Activated T-cell treated with anti-CD3 and anti-CD28 coated beads for 48 hours (primary cell): ENCODE results near the gene SEPHS2.

Experiments
- DNase-seq: peaks from one replicate; pipeline ENCODE4 v3.0.0-alpha.2; 2020; ENCODE audit warnings: low read depth

The SEPHS2 gene

DNA sequence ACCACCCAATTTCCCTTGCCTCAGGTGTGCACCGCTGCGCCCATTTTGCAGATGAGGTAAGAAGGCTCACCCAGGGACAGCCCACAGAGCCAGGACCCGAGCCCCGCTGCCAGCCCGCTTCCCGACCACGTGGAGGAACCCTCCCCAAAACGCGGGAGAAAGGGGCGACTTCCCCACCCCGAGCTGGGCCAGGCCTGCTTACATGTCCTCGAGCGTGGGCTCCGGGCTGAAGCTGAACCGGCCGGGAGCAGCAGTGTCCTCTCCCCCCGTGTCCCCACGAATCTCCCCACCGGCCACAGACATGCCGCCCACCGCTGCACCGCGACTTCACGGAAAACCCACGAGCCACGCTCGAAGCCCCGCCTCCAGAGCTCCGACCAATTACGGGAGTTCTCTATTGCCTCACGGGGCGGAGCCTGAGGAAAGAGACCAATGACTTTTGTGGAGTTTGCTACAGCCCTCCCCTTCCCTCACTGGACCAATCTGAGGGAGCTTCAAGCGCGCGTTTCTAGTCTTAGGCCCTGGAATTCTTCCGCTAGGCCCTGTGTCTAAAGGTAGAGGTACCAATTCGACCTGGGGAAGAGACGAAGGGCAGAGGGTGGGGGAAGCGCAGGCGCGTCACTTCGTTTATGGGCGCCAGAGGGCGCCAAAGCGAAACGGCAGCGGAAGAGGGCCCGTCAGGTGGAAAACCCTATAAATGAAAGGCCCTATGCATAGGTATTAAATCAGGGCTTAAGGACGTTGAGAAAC is 15.8 kb downstream of the SEPHS2 start, which contains the start of gene DCTPP1:
Gene DCTPP1 (minus strand): TSS at position 353 of the 750 bp plus-strand sequence. CDS start 50 bp downstream, at position 303.
- DNase-seq, result peak; percentile 93

DNA sequence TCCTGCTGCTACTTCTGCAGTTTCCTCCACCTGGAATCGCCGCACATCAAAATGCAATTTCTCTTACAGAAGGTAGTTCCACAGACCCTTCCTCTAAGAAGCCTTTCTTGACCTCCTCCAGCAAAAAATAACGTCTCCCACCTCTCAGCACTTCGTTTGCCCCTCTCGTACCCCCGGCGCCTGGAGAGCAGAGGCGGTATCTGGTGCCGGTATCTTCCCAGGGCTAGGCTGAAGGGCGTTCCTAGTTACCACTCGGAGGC is 16.3 kb downstream of the SEPHS2 start:
- no peak for DNase-seq

DNA sequence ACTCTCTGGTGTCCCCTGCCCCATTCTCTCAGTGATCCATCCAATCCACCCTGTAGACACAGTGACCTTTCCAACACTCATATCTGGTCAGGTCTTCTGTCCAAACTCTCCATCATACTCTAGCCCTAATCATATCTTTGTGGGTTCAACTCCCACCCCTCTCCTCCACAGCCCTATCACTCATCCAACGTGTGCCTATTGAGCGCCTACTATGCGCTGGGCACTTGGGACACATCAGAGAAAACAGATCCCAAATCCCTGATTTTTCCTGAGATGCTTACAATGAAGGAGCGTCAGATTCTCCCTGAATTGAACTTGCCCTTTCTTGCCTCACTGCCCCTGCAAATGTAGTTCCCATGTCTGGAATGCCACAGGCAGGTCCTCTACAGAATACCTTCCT is 17.6 kb downstream of the SEPHS2 start:
- DNase-seq, result no peak

DNA sequence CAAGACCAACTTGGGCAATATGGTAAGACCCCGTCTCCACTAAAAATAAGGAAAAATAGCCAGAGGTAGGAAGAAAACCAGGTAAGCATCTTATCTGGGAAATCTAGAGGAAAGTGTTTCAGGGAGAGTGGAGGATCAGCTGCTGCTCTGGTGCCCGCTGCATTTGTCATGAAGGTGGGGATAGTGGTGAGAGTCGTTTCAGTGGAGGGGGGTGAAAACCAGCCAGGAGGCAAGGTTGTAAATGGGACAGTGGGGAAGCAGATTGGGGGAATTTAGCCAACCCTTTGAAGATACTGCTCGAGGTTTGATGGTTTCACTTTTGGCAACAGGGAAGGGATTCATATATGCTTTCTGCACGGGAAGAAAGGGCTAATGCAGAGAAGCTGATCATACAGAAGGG is 24.7 kb downstream of the SEPHS2 start:
- no peak for DNase-seq

DNA sequence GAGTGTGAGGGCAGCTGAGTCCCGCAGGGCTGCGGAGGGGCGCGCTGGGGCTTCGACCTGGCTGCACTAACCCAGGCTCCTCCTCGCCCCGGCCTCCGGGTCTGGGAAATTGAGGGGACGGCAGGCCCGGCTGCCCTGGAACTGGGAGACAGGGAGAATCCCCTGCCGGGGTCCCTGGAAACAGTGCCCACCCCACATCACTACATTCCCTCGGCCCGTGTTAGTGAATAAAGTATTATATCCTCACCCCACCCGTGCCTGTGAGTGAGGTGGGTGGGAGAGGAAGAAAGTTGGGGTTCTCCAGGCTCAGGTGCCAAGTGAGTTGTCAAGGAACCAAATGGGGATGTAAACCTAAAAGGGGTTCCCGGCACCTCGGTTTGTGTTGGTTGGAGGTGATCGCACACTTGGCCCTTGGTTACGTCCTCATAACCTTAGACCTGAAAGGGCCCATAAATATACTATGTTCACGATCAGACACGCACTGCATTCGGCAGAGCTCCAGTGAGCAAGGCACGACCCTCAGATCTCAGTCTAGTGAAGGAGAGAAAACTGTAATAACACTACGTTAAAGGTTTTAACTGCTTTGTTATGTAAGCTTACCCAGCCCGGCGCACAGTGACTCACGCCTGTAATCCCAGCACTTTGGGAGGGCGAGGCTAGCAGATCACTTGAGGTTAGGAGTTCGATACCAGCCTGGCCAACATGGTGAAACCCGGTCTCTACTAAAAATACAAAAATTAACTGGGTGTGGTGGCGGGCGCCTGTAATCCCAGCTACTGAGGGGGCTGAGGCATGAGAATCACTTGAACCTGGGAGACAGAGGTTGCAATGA is 27.1 kb downstream of the SEPHS2 start:
- DNase-seq, result no peak

DNA sequence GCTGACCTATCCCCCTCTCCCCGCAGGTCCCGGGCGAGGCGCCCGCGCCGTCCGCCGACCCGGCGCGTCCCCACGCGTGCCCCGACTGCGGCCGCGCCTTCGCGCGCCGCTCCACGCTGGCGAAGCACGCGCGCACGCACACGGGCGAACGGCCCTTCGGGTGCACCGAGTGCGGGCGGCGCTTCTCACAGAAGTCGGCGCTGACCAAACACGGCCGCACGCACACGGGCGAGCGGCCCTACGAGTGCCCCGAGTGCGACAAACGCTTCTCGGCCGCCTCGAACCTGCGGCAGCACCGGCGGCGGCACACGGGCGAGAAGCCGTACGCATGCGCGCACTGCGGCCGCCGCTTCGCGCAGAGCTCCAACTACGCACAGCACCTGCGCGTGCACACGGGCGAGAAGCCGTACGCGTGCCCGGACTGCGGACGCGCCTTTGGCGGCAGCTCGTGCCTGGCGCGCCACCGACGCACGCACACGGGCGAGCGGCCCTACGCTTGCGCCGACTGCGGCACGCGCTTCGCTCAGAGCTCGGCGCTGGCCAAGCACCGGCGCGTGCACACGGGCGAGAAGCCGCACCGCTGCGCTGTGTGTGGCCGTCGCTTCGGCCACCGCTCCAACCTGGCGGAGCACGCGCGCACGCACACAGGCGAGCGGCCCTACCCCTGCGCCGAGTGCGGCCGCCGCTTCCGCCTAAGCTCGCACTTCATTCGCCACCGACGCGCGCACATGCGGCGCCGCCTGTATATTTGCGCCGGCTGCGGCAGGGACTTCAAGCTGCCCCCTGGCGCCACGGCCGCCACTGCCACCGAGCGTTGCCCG is 27.9 kb downstream of the SEPHS2 start:
- peak; percentile 90 for DNase-seq

DNA sequence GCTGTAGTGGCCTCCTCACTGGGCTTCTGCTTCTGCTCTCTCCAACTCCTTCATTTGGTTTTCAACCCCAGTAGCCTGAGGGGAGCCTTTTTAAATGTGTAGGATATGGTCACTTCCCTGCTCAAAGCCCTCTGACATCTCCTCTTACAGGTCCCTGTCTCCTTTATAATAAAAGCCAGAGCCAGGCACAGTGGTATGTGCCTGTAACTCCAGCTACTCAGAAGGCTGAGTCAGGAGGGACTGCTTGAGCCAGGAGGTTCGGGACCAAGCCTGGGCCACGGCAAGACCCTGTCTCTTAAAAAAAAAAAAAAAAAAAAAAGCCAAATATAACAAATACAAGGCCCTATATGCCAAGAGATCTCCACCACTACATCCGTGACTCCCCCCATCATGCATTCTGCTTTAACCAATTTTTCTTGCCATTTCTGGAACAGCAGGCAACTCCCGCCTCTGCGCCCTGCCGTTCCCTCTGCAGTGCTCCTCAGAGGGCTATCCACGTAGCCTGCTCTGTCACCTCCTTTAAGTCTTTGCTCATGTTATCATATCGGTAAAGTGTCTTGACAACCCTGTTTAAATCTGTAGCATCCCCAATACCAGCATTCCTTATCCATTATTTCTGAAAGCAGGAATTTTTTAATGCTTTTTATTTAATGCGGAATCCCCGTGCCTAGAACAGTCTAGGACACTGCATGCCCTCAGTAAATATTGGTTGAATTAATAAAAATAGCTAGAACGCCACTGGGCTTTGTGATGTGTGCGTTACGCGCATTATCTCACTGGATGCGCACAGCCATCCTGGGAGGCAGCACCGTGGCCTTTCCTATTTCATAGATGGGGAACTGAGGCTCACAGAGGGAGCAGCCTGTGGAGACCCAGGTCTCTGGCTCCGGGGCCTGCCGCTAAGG is 28.8 kb downstream of the SEPHS2 start:
- no peak for DNase-seq

DNA sequence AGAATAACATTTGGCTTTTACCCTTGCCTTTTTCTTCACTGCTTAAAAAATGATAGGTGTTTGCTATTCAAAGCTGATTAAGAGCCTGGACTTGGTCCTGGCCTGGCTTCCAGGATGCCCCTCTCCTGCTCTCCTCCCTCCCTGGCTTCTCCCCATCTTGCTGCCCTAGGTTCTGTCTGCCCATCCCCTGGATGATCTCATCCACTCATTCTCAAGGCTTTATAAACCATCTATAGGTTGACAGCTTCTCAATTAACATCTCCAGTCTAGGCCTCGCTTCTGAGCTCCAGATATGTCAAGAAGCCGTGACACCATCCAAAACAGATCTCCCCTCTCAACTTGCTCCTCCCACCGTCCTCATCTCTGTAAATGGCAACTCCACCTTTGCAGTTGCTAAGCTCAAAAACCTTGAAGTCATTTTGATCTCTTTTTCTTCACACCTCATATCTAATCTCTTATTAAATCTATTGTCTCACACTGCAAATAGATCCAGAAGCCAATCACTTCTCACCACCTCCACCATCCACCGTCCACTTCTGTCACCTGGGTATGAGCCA is 29.5 kb downstream of the SEPHS2 start:
- DNase-seq, result no peak

DNA sequence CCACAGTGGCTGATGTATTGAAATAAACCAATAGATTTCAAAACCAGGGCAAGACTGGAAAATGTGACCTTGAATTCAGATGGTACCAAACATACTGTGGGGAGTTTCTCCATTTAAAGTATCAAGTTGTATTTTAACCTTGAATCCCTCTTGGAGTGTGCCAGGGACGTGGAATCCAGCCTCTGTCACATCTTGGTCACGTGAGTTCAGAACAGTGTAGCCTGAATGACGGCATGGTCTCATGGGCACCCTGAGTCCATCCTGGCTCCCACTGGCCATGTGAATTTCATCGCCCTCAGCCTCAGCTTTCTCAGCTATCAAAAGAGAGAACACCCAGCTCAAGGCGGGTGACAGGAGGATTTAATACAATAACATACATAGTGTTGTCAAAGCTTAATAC is 31.5 kb downstream of the SEPHS2 start:
- no peak for DNase-seq

DNA sequence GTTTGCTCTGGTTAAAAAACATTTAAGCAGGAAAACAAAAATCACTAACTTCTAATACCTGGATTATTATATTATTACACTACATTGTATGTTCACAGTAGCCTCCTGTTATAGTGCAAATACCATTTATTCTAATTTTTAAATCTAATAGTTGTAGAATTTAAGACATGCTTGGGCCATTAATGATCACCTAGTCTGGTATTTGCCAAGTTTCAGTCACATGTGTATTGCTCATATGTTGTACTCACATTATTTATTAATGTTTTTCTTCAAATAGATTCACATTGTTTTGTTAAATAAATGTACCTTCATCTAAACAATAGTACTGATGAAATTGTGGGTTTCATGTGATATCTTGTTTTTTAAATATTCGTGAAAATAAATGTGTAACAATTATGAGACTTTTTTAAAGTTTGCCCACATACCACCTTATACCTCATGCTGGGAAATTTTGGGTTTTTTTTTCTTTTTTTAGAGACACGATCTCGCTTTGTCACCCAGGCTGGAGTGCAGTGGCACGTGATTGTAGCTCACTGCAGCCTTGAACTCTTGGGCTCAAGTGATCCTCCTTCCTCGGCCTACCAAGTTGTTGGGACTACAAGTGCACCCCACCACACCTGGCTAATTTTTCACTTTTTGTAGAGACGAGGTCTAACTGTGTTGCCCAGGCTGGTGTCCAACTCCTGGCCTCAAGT is 32.4 kb downstream of the SEPHS2 start:
- DNase-seq, result no peak

DNA sequence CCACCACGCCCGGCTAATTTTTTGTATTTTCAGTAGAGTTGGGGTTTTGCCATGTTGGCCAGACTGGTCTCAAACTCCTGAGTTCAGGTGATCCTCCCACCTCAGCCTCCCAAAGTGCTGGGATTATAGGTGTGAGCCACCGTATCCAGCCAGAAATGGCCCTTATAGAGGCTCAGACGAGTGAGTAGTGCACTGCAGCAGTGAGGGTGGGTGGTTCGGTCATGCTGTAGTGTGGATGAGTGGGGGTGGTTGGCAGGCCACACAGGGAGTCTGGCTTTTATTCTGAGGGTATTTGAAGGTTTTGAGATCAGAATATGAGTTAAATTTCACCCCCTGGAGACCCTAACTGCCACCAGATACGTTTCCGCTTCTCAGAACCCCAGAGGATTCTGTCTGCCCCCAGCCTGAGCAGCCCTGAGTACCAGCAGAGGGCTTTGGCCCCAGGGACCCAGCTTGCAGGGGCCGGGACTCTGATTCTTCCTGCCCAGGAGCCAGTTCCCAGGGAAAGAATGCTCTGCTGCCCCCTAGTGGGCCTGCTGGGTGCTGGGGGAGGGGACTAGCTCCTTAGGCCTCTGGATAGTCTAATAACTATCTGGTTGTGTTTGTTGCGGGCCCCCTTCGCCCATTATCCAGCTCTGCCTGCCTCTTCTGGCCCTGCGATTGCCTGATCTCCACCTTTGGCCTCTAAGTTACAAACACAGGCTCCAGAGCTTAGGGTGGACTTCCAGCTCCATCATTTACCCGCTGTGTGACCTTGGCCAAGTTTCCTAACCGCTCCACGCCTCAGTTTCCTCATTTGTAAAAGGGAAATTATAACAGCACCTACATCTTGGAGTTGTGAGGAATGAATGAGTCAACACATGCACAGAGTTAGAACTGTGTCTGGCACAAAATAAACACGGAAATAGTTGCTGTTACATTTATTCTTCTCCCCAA is 36.3 kb downstream of the SEPHS2 start:
- DNase-seq, result peak; percentile 89

DNA sequence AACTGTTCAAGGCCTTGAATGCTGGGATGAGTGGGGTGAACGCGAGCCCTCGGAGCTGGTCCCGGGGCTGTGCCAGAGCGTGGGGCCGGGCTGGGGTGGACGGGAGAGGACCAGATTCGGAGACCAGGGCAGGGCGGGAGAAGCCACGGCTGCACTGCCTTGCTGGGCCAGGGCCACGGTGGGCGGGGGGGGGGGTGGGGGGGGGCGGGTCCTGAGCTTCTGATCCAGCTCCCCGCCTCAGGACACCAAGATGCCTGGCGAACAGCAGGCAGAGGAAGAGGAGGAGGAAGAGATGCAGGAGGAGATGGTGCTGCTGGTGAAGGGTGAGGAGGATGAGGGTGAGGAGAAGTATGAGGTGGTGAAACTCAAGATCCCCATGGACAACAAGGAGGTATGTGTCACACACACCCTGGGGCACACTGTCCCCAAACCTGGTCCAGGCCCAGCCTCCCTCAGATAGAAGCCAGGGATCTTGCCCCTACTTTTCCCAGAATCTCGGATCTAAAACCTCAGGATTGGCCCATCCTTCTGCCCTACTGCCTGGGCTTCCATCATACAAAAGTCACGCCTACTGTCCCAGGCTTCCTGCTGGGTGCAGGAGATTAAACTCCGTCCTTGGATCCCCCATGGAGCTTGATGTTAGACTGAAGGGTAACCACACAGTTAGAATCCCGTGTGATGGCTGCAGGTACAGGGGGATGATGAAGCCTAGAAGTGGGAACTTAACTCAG is 37.7 kb downstream of the SEPHS2 start:
- DNase-seq, result no peak

DNA sequence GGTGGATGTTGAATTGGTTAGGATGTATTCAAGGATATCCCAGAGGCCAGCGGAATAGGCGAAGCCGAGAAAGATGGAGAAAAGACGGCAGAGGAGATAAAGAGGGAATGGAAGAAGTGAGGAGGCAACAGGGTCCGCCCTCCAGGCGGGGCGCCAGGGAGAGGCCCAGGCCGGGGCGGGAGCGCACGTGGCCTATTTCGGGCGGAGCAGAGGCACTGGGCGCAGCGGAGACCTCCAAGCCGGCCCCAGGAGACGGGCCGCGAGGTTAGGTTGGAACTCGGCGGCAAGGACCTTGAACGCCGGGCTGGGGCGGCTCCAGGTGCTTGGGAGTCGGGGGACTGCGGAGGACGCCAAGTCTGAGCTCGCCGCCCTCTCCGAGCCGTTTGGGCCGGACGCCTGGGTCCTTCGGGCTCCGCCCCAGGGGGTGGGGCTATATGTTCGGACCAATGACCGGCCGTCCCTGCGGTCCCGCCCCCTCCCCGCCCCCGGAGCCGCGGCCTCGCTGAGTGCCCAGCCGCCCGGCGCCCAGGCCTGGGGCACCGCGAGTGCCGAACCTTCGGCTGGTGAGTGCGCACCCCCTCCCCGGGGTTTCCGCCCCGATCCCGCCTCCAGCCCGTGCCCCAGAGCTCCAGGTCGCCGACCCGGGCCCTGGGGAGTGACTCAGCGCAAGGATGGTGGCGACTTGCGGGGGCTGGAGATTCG is 38.4 kb downstream of the SEPHS2 start, which contains the start of gene ZNF771:
Gene ZNF771 (plus strand): TSS at position 505 of the 702 bp plus-strand sequence. CDS start 448 bp downstream, outside the sequence.
- DNase-seq, result peak; percentile 92

DNA sequence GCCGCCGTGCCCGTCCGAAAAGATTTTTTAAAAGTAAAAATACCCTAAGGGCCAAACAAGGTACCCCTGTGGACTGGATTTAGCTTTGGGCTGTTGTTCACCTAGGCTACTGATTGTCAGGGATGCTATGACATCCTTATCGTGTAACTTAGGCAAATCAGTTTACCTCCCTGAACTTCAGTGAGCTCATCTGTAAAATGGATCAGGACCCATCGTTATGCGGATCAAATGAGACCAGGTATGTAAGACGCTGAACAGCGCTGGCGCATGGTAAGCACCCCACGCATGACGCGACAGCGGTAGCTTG is 38.9 kb downstream of the SEPHS2 start:
- no peak for DNase-seq

DNA sequence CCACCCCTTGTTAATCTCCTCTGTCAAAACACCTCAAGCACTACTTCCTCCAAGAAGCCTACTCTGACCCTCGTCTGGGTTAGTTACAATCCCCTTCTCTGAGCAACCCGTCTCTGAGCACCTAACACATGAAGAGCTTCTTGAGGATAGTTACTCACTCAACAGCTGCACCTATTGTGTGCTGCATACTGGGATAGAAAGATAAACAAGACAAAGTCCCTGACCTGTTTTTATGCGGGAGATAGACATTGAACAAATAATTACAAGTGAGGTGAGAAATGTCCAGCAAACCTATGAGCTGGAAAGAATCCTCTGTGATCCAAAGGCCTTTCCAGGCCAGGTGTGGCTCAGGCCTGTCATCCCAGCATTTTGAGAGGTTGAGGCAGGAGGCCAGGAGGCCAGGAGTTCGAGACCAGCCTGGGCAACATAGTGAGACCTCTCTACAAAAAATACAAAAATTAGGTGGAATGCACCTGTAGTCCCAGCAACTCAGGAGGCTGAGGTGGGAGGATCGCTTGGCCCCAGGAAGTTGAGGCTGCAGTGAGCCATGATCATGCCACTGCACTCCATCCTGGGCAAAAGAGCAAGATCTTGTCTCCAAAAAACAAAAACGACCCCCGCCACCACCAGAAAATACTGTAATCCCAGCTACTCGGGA is 43.8 kb downstream of the SEPHS2 start:
- DNase-seq, result no peak

DNA sequence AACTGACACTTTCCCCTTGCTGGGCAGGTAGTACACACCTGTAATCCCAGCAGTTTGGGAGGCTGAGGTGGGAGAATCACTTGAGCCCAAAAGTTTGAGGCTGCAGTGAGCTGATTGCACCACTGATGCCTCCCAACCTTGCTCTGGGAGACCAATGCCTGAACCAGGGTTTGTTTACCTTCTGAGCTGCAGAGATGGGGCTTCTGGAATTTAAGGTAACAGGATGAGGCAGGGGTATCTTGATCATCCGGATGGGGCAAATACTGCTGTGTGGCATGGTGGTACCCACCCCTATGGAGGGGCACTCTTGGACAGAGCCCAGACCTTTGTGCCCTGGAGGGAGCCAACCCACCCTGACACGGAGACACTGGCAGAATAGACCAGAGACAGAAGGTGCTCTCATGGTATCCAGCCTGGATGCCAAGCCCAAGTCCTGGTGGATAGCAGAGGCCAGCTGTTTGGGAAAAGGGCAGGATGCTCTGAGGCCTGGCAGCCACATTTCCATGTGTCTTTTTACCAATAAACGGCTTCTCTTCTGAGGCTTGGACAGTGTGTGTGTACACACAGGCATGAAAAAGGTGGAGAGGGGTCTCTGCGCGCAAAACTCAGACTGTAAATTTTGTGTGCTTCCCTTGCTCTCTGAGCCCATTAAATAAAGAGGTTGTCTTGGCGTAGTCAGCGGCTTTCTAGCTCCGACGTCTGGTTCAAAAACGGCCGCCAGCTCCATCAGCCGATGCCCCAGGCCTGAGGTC is 46.1 kb downstream of the SEPHS2 start:
- no peak for DNase-seq
